ENCODE data around the gene ZSWIM6. TPM values are rescaled to one million over a fixed set of nuclear protein-coding genes. Genes with fewer than 3 reads are reported as not detected.
"Not testable (repeated sequence)": the region's sequence is repeated elsewhere in the genome, so short reads cannot be mapped to it uniquely, and the experiment has no call there.

ZSWIM6 gene
- polyA plus RNA-seq, 2 of the 4 experiments (the other 2 are of a cell fraction) = 8.9 to 18.0 TPM

DNA sequence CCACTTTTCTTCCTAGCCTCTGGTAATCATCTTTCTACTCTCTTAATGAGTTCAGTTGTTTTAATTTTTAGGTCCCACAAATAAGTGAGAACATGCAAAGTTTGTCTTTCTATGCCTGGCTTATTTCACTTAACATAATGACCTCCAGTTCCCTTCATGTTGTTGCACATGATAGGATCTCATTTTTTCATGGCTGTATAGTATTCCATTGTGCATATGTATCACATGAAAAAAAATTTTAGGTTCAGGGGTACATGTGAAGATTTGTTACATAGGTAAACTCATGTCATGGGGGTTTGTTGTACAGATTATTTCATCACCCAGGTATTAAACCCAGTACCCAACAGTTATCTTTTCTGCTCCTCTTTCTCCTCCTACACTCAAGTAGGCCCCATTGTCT is 89.2 kb downstream of the ZSWIM6 start:
- CTCF ChIA-PET; POLR2A ChIA-PET; H3K4me2 ChIP-seq; H3K4me3 ChIP-seq; ATAC-seq; FAIRE-seq; H3K9me3 ChIP-seq; H3K27ac ChIP-seq; DNase-seq (ENCODE audit: low read depth in 1 of 2, low spot score in 1 of 2): not testable (repeated sequence)
- TF ChIP-seq KDM1A (IDR thresholded peaks at IDR 0.05; ENCODE audit: low read depth) = peak; percentile 82
- peak; percentile 50; the same call in 1 of the 2 replicates for TF ChIP-seq CHD4 (IDR thresholded peaks at IDR 0.05; ENCODE audit: borderline replicate concordance)
- TF ChIP-seq HDAC2 (IDR thresholded peaks at IDR 0.05) = 0 out of 2 replicates have a peak, but pooled peaks have one; percentile 62
- peaks cover 51% of the 10 kb centered on the region for H3K4me1 ChIP-seq

DNA sequence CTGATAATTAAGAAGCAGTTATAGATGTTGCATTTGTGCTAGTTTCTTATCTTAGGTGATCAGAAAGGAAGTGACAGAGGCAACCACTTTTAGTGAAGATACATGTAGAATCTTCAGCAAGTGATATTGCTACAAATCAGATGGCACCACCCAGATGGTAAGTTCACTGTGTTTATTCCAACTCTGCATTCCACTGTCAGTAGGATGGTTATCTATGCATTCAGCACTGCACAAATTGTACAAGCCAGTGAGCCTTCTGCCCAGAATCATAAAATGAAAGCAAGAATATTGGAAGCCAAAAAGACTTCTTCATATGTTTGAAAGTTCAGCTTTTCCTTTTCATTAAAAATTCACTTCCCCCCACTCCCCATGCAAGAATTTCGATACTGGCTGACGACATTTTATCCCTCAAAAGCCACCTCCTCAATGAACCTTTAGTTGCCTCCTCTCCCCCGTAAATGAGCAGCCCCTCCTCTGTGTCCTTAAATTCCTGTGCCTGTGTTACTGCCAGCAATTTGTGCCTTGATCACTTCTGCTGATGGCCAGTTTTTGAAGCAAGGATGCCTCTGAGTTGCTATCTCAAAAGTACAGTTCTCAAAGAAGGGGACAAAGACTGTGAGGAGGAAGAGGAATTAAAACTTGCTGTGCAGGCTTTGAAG is 91.6 kb downstream of the ZSWIM6 start:
- FAIRE-seq = peak; percentile 32

DNA sequence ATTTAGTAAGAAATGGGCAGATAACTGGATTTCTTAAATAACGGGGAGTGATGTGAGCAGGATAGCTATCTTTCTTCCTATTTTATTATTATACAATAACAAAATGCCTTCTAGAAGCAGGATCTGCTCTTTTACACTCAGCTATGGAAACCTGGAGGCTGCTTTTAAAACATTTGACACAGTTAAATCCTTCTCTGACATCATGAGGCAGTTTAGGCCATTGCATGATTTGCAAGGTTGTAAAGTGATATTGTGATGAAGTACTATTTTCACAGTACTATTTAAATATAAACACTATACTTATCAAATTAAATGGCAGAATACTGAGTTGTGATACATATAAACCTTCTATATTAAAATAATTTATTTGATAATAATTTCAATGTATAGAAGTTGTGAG is 93.9 kb downstream of the ZSWIM6 start:
- H3K9me3 ChIP-seq = no peaks in the 10 kb centered on the region; the same call in 2 of the 3 replicates
- H3K4me1 ChIP-seq = peaks cover 35% of the 10 kb centered on the region
- ATAC-seq = no peak
- DNase-seq (ENCODE audit: low read depth in 1 of 2, low spot score in 1 of 2) = no peak
- ChIA-PET POLR2A (no interaction called here), CTCF (interaction anchor here (0.9 kb wide), 1 partner anchor 95 kb away, joined by 3 read pairs; no protein-coding TSS in a partner anchor)
- TF ChIP-seq, protein P1, sequence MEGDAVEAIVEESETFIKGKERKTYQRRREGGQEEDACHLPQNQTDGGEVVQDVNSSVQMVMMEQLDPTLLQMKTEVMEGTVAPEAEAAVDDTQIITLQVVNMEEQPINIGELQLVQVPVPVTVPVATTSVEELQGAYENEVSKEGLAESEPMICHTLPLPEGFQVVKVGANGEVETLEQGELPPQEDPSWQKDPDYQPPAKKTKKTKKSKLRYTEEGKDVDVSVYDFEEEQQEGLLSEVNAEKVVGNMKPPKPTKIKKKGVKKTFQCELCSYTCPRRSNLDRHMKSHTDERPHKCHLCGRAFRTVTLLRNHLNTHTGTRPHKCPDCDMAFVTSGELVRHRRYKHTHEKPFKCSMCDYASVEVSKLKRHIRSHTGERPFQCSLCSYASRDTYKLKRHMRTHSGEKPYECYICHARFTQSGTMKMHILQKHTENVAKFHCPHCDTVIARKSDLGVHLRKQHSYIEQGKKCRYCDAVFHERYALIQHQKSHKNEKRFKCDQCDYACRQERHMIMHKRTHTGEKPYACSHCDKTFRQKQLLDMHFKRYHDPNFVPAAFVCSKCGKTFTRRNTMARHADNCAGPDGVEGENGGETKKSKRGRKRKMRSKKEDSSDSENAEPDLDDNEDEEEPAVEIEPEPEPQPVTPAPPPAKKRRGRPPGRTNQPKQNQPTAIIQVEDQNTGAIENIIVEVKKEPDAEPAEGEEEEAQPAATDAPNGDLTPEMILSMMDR (IDR thresholded peaks at IDR 0.05) = no peak
- no peak for TF ChIP-seq FOSB (CRISPR knock-in tag; IDR thresholded peaks at IDR 0.05)
- no peak for TF ChIP-seq EHMT2 (IDR thresholded peaks at IDR 0.05; ENCODE audit: low read depth)
- H3K27ac ChIP-seq = 0 out of 6 replicates have a peak overlapping the region, but pooled peaks of 1 of the 2 experiments have one; percentile 30
- H3K4me3 ChIP-seq = no peak overlapping the region
- 92% methylated on average over 1 of the region's 1 CpG for WGBS (ENCODE audit: missing lambda C conversion rate)
- H3K4me2 ChIP-seq = no peak overlapping the region; the same call in 2 of the 3 replicates
- FAIRE-seq = no peak

More for the DNA sequence above, 91.6 kb downstream of the ZSWIM6 start:
- H3K4me1 ChIP-seq = peaks cover 35% of the 10 kb centered on the region
- H3K27ac ChIP-seq = peak overlapping the region in 1 of 2 experiments; percentile 22; a peak in 3 of 6 replicates
- H3K9me3 ChIP-seq = no peaks in the 10 kb centered on the region; the same call in 2 of the 3 replicates
- DNase-seq (ENCODE audit: low read depth in 1 of 2, low spot score in 1 of 2) (no peak), ATAC-seq (peak in 1 of 2 experiments; percentile 33; a peak in 3 of 6 replicates)
- no peak overlapping the region for H3K4me3 ChIP-seq
- TF ChIP-seq FOSL2 (IDR thresholded peaks at IDR 0.05) (no peak), FOSL2 (CRISPR knock-in tag; IDR thresholded peaks at IDR 0.05) (no peak), CHD4 (IDR thresholded peaks at IDR 0.05; ENCODE audit: borderline replicate concordance) (no peak), JUNB (IDR thresholded peaks at IDR 0.05) (no peak), EHF (CRISPR knock-in tag; IDR thresholded peaks at IDR 0.05) (no peak), RCOR1 (IDR thresholded peaks at IDR 0.05; ENCODE audit: low read depth, low read length) (no peak), SREBF2 (IDR thresholded peaks at IDR 0.05) (no peak), FOXS1 (CRISPR knock-in tag; IDR thresholded peaks at IDR 0.05) (no peak), ZSCAN20 (CRISPR knock-in tag; IDR thresholded peaks at IDR 0.05) (no peak), HDAC2 (IDR thresholded peaks at IDR 0.05) (no peak), MYC (IDR thresholded peaks at IDR 0.05; ENCODE audit: borderline replicate concordance, low read length) (no peak), ZFP36 (IDR thresholded peaks at IDR 0.05; ENCODE audit: borderline replicate concordance, partially characterized antibody) (no peak), BCL3 (IDR thresholded peaks at IDR 0.05) (no peak), BHLHE40 (IDR thresholded peaks at IDR 0.05; ENCODE audit: low read depth, low read length) (no peak), POLR2A (IDR thresholded peaks at IDR 0.05; ENCODE audit: low read length) (no peak), NR3C1 (IDR thresholded peaks at IDR 0.05) (no peak), TP53 (CRISPR knock-in tag; IDR thresholded peaks at IDR 0.05) (no peak), HOXA7 (CRISPR knock-in tag; IDR thresholded peaks at IDR 0.05) (no peak)
- TF ChIP-seq, protein P2, sequence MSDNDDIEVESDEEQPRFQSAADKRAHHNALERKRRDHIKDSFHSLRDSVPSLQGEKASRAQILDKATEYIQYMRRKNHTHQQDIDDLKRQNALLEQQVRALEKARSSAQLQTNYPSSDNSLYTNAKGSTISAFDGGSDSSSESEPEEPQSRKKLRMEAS (IDR thresholded peaks at IDR 0.05) = no peak
- TF ChIP-seq, protein P3, sequence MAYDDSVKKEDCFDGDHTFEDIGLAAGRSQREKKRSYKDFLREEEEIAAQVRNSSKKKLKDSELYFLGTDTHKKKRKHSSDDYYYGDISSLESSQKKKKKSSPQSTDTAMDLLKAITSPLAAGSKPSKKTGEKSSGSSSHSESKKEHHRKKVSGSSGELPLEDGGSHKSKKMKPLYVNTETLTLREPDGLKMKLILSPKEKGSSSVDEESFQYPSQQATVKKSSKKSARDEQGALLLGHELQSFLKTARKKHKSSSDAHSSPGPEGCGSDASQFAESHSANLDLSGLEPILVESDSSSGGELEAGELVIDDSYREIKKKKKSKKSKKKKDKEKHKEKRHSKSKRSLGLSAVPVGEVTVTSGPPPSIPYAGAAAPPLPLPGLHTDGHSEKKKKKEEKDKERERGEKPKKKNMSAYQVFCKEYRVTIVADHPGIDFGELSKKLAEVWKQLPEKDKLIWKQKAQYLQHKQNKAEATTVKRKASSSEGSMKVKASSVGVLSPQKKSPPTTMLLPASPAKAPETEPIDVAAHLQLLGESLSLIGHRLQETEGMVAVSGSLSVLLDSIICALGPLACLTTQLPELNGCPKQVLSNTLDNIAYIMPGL (CRISPR knock-in tag; IDR thresholded peaks at IDR 0.05; ENCODE audit: borderline replicate concordance) = no peak
- TF ChIP-seq, protein P4, sequence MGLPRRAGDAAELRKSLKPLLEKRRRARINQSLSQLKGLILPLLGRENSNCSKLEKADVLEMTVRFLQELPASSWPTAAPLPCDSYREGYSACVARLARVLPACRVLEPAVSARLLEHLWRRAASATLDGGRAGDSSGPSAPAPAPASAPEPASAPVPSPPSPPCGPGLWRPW (IDR thresholded peaks at IDR 0.05) = no peak
- 77% methylated on average over 3 of the region's 3 CpGs for WGBS (ENCODE audit: missing lambda C conversion rate)
- ChIA-PET CTCF (interaction anchor here (1.3 to 1.7 kb wide), 2 partner anchors 9 to 219 kb away, joined by 3 to 6 read pairs; no protein-coding TSS in a partner anchor), POLR2A (no interaction called here)
- H3K4me2 ChIP-seq = peak overlapping the region; percentile 44
